IPS-20b (cell line): ENCODE data around the gene ACP3.

Experiments
- H3K27ac ChIP-seq: one replicate; pipeline ENCODE4 v1.5.1; 2013; ENCODE audit warnings: low read length
- H3K27me3 ChIP-seq: 2 replicates; pipeline ENCODE4 v1.6.1; 2013; ENCODE audit warnings: mild to moderate bottlenecking, low read length, inconsistent platforms; ENCODE audit not compliant: insufficient read depth
- H3K36me3 ChIP-seq: 2 replicates; pipeline ENCODE4 v1.6.1; 2013; ENCODE audit warnings: low read depth, mild to moderate bottlenecking, inconsistent platforms, low read length, moderate library complexity; ENCODE audit not compliant: insufficient read depth
- H3K4me1 ChIP-seq: 2 replicates; pipeline ENCODE4 v1.6.1; 2013; ENCODE audit warnings: mild to moderate bottlenecking, control low read depth, inconsistent platforms, low read length, moderate library complexity; ENCODE audit not compliant: insufficient read depth
- H3K4me3 ChIP-seq: 2 replicates; pipeline ENCODE4 v1.5.1; 2013; ENCODE audit warnings: mild to moderate bottlenecking, low read length, inconsistent platforms
- H3K9ac ChIP-seq: 2 replicates; pipeline ENCODE4 v1.6.1; 2013; ENCODE audit warnings: low read depth, mild to moderate bottlenecking, inconsistent platforms, low read length, moderate library complexity
- H3K9me3 ChIP-seq: 2 replicates; pipeline ENCODE4 v1.6.1; 2013; ENCODE audit warnings: mild to moderate bottlenecking, low read depth, low read length, inconsistent platforms; ENCODE audit not compliant: insufficient read depth

The ACP3 gene

DNA sequence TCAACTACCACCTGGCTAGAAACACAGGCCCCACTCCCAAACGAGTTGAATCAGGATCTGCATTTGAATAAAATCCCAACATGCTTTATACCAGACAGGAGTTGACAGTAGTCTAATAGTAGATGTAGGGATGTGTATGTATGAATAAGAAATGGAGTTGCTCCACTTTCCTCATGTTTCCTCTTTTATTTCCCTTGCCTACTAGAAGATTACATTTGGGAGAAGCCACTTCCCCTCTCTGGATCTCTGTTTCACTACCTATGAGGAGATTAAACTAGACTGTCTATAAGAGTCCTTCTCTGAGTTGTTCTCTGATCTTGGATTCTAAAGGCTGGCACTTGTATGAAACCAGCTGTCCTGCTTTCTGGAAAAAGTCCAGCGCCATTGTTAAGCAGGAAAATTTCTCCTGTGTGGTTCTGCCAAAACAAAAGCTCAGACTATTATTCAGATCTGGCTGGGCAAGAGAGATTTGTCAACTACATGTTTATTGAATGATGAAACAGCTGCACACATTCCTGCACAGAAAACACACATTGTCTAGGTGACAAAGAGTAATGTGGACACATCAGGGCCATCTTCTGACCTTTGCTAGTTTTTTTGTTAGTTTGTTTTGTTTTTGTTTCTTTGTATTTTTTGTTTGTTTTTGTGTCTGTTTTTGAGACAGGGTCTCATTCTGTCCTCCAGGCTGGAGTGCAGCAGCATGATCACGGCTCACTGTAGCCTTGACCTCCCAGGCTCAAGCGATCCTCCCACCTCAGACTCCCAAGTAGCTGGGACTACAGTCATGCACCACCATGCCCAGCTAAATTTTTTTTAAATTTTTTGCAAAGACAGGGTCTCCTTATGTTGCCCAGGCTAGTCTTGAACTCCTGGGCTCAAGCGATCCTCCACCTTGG, 29.9 kb downstream of the ACP3 start:
- Histone ChIP-seq H3K36me3 (no peaks in the 10 kb centered on the region), H3K9me3 (no peaks in the 10 kb centered on the region), H3K9ac (no peak overlapping the region), H3K27me3 (no peaks in the 10 kb centered on the region), H3K4me1 (peaks cover 17% of the 10 kb centered on the region; the same call in 1 of the 2 replicates), H3K4me3 (no peak overlapping the region), H3K27ac (no peak overlapping the region)

- H3K36me3 ChIP-seq: no peaks in the 10 kb centered on the region
- H3K9ac ChIP-seq: no peak overlapping the region
- peaks cover 17% of the 10 kb centered on the region; the same call in 1 of the 2 replicates for H3K4me1 ChIP-seq
- H3K9me3 ChIP-seq: no peaks in the 10 kb centered on the region
- H3K27me3 ChIP-seq: no peaks in the 10 kb centered on the region
- H3K4me3 ChIP-seq: no peak overlapping the region
- no peak overlapping the region for H3K27ac ChIP-seq
Observed at GRCh38 chr3:132347811-132348210, 30.6 kb downstream of the ACP3 start.

DNA sequence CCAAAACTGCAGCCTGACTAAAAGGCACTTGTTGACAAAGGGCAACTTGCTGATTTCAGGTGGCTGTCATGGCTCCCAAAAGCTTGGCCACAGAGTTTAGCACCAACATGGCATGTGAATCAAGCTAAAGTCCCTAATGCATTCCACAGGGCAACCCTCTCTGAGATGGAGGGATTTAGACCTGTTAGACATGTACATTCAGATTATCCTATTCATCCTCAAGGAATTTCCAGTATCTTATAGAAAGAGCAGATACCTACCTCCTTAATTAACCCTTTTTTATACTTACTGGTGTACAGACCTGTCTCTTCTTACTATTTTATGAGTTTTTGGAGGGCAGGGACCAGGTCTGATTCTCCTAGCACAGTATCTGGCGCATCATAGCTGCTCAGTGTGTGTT, 31.3 kb downstream of the ACP3 start:
- H3K4me3 ChIP-seq: no peak overlapping the region
- peaks cover 17% of the 10 kb centered on the region; the same call in 1 of the 2 replicates for H3K4me1 ChIP-seq
- H3K36me3 ChIP-seq: no peaks in the 10 kb centered on the region
- no peaks in the 10 kb centered on the region for H3K27me3 ChIP-seq
- H3K9ac ChIP-seq: no peak overlapping the region
- H3K27ac ChIP-seq: no peak overlapping the region
- H3K9me3 ChIP-seq: no peaks in the 10 kb centered on the region

DNA sequence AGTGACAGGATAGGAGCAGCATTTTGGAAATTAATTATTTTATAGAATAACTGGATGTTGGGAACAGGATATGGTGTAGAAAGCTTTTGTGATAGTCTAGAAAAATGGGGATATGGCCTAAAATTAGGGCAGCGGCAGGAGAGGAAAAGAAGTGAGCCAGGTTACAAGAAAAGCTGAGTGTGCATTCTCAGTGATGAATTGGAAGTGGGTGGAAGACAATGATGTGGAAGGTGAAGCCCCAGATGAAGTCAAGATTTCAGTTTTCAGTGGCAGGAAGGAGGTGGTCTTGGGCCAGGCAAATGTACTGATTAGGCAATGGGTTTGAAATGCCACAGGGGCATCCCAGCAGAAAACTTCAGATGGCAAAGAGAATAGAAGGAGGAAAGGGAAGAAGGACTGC, 33.6 kb downstream of the ACP3 start:
- peak overlapping the region; percentile 10 for H3K27ac ChIP-seq
- peak overlapping the region; percentile 38; the same call in 1 of the 2 replicates for H3K4me3 ChIP-seq
- peaks cover 17% of the 10 kb centered on the region; the same call in 1 of the 2 replicates for H3K4me1 ChIP-seq
- no peaks in the 10 kb centered on the region for H3K9me3 ChIP-seq
- no peaks in the 10 kb centered on the region for H3K36me3 ChIP-seq
- H3K9ac ChIP-seq: peak overlapping the region; percentile 35; the same call in 1 of the 2 replicates
- no peaks in the 10 kb centered on the region for H3K27me3 ChIP-seq

DNA sequence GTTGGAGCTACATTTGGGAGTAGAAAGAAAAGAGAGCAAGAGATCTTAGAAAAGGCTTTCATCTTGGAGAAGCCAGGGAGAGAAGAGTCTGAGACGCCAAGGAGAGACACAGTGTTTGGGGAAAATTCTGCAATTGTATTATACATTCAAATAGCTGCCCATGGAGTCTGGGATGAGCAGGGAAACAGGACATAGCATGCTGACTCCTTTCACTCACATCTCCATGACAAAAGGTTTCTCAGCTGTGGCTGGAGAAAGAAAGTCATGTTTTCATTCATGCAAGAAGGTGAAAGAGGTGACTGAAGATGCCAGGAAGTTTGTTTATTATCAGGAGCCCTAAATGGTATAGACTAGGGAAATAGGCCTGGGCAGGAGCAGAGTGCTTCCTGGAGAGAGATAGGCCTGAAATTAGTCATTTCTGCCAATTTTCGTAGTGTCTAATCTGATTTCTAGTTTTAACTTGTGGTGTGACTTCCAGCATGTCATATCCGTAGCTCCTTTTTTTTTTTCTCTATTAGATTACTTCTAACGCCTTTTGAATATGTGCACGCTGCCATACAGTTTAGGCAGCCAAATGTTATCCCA, 34.1 kb downstream of the ACP3 start:
- Histone ChIP-seq H3K9me3 (no peaks in the 10 kb centered on the region), H3K4me3 (peak overlapping the region; percentile 38; the same call in 1 of the 2 replicates), H3K27ac (peak overlapping the region; percentile 10), H3K9ac (peak overlapping the region; percentile 40; the same call in 1 of the 2 replicates), H3K36me3 (no peaks in the 10 kb centered on the region), H3K4me1 (peaks cover 17% of the 10 kb centered on the region; the same call in 1 of the 2 replicates), H3K27me3 (no peaks in the 10 kb centered on the region)

DNA sequence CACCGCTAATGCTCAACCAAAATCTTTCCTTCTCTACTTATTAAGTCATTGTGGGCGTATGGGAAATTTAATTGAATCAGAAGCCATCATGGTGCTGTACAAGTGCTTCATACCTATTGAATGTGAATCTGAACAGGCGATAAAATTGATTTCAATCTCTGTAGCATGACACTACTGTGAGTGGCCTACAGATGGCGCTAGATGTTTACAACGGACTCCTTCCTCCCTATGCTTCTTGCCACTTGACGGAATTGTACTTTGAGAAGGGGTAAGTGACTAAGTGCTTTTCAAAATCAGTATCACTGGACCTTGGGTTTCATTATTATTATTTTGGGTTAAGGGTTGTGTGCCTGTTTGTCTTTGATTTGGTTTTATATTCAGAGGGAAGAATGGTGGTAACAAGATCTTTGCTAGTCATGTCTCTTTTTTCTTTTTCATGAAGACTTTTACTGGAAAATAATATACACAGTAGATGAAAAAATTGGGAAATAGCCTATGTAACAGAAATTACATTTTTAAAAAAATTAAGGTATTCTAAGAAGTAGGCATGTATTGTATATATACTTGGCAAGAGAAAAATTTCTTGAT, 35.4 kb downstream of the ACP3 start:
- Histone ChIP-seq H3K27ac (no peak overlapping the region), H3K36me3 (no peaks in the 10 kb centered on the region), H3K4me1 (peaks cover 17% of the 10 kb centered on the region; the same call in 1 of the 2 replicates), H3K9me3 (no peaks in the 10 kb centered on the region), H3K4me3 (no peak overlapping the region), H3K27me3 (no peaks in the 10 kb centered on the region), H3K9ac (no peak overlapping the region)

- Histone ChIP-seq H3K9me3 (no peaks in the 10 kb centered on the region), H3K36me3 (no peaks in the 10 kb centered on the region), H3K4me3 (no peak overlapping the region), H3K9ac (no peak overlapping the region), H3K27ac (no peak overlapping the region), H3K27me3 (no peaks in the 10 kb centered on the region), H3K4me1 (peaks cover 17% of the 10 kb centered on the region; the same call in 1 of the 2 replicates)
Observed at GRCh38 chr3:132354916-132355702, 37.9 kb downstream of the ACP3 start.

- Histone ChIP-seq H3K36me3 (no peaks in the 10 kb centered on the region), H3K4me3 (no peak overlapping the region), H3K27ac (no peak overlapping the region), H3K9ac (no peak overlapping the region), H3K27me3 (no peaks in the 10 kb centered on the region), H3K4me1 (peaks cover 3% of the 10 kb centered on the region; the same call in 1 of the 2 replicates), H3K9me3 (no peaks in the 10 kb centered on the region)
Observed at GRCh38 chr3:132356568-132356967, 39.4 kb downstream of the ACP3 start.

- no peaks in the 10 kb centered on the region for H3K9me3 ChIP-seq
- no peak overlapping the region for H3K4me3 ChIP-seq
- H3K27me3 ChIP-seq: no peaks in the 10 kb centered on the region
- no peak overlapping the region for H3K27ac ChIP-seq
- no peak overlapping the region for H3K9ac ChIP-seq
- no peaks in the 10 kb centered on the region for H3K4me1 ChIP-seq
- no peaks in the 10 kb centered on the region for H3K36me3 ChIP-seq
Observed at GRCh38 chr3:132360717-132361116, 43.5 kb downstream of the ACP3 start.

GRCh38 chr3:132362329-132362728, 45.1 kb downstream of the ACP3 start:
- H3K36me3 ChIP-seq: no peaks in the 10 kb centered on the region
- H3K27me3 ChIP-seq: no peaks in the 10 kb centered on the region
- no peaks in the 10 kb centered on the region for H3K9me3 ChIP-seq

GRCh38 chr3:132368515-132368914, 51.3 kb downstream of the ACP3 start:
- no peaks in the 10 kb centered on the region for H3K4me1 ChIP-seq
- H3K27me3 ChIP-seq: no peaks in the 10 kb centered on the region
- H3K4me3 ChIP-seq: no peak overlapping the region
- H3K36me3 ChIP-seq: no peaks in the 10 kb centered on the region
- no peaks in the 10 kb centered on the region for H3K9me3 ChIP-seq
- H3K9ac ChIP-seq: no peak overlapping the region
- no peak overlapping the region for H3K27ac ChIP-seq

More at GRCh38 chr3:132362329-132362728, 45.1 kb downstream of the ACP3 start:
- H3K4me3 ChIP-seq: no peak overlapping the region
- no peak overlapping the region for H3K9ac ChIP-seq
- no peak overlapping the region for H3K27ac ChIP-seq
- no peaks in the 10 kb centered on the region for H3K4me1 ChIP-seq
